Ishikawa (cell line): ENCODE data around the gene MAP6.

Experiments
- CEBPB ChIP-seq: IDR thresholded peaks from 2 replicates; pipeline ENCODE4 v1.6.1; 2012
- CREB1 ChIP-seq: IDR thresholded peaks from 2 replicates; pipeline ENCODE4 v1.6.1; 2012; ENCODE audit warnings: low read depth
- EGR1 ChIP-seq: IDR thresholded peaks from 2 replicates; pipeline ENCODE4 v1.6.1; 2012
- EP300 ChIP-seq: IDR thresholded peaks from 2 replicates; pipeline ENCODE4 v1.6.1; 2012; ENCODE audit warnings: borderline replicate concordance
- FOXM1 ChIP-seq: IDR thresholded peaks from 2 replicates; pipeline ENCODE4 v1.6.1; 2012; ENCODE audit warnings: low read depth, borderline replicate concordance
- MAX ChIP-seq: IDR thresholded peaks from 2 replicates; pipeline ENCODE4 v1.6.1; 2012
- NFIC ChIP-seq: IDR thresholded peaks from 2 replicates; pipeline ENCODE4 v1.6.1; 2012
- RAD21 ChIP-seq: IDR thresholded peaks from 2 replicates; pipeline ENCODE4 v1.6.1; 2012; ENCODE audit warnings: low read depth
- REST ChIP-seq: IDR thresholded peaks from 2 replicates; pipeline ENCODE4 v1.6.1; 2012; ENCODE audit warnings: low read depth, mild to moderate bottlenecking
- TAF1 ChIP-seq: IDR thresholded peaks from 2 replicates; pipeline ENCODE4 v1.6.1; 2012; ENCODE audit warnings: low read depth, mild to moderate bottlenecking
- TCF12 ChIP-seq: IDR thresholded peaks from 2 replicates; pipeline ENCODE4 v1.6.1; 2012; ENCODE audit warnings: low read depth
- TEAD4 ChIP-seq: IDR thresholded peaks from 2 replicates; pipeline ENCODE4 v1.6.1; 2012
- USF1 ChIP-seq: IDR thresholded peaks from 2 replicates; pipeline ENCODE4 v1.6.1; 2012
- YY1 ChIP-seq: IDR thresholded peaks from 2 replicates; pipeline ENCODE4 v1.6.1; 2012; ENCODE audit warnings: low read depth
- ZBTB7A ChIP-seq: IDR thresholded peaks from 2 replicates; pipeline ENCODE4 v1.6.1; 2012; ENCODE audit warnings: low read depth

Gene MAP6

GRCh38 chr11:75597636-75598035 is 71.2 kb downstream of the MAP6 start:
- TF ChIP-seq RAD21 (peak; percentile 61), USF1 (no peak)

GRCh38 chr11:75596914-75597313 is 71.9 kb downstream of the MAP6 start:
- TF ChIP-seq CREB1 (no peak), USF1 (no peak), TCF12 (no peak), YY1 (no peak), REST (no peak), TEAD4 (no peak), CEBPB (no peak), NFIC (no peak), ZBTB7A (no peak), EP300 (no peak)

- TF ChIP-seq ZBTB7A, result no peak
- no peak for TF ChIP-seq EGR1
- no peak for TF ChIP-seq MAX
- no peak for TF ChIP-seq RAD21
- no peak for TF ChIP-seq EP300
- TF ChIP-seq TAF1, result no peak
- no peak for TF ChIP-seq USF1
Measured at GRCh38 chr11:75595429-75595828, 73.4 kb downstream of the MAP6 start.

- TF ChIP-seq USF1 (no peak), YY1 (no peak), ZBTB7A (no peak), TCF12 (no peak), TAF1 (no peak), FOXM1 (no peak), EGR1 (no peak), CEBPB (no peak), TEAD4 (no peak), CREB1 (no peak)
Measured at GRCh38 chr11:75594211-75594610, 74.6 kb downstream of the MAP6 start.

GRCh38 chr11:75593286-75593915 is 75.4 kb downstream of the MAP6 start:
- TF ChIP-seq TAF1, result no peak
- no peak for TF ChIP-seq RAD21
- no peak for TF ChIP-seq USF1
- TF ChIP-seq FOXM1, result no peak
- TF ChIP-seq YY1, result no peak
- no peak for TF ChIP-seq TEAD4
- TF ChIP-seq MAX, result no peak
- TF ChIP-seq NFIC, result no peak
- no peak for TF ChIP-seq CEBPB
- no peak for TF ChIP-seq EGR1
- no peak for TF ChIP-seq TCF12
- no peak for TF ChIP-seq REST

GRCh38 chr11:75592715-75593114 is 76.1 kb downstream of the MAP6 start:
- TF ChIP-seq TAF1 (no peak), RAD21 (peak; percentile 8; the same call in 1 of the 2 replicates)
